IPS DF 4.7 (cell line): ENCODE data around the gene ALAS2.
"Not testable (repeated sequence)": the region's sequence is repeated elsewhere in the genome, so short reads cannot be mapped to it uniquely, and the experiment has no call there.

Source experiments
- DNase-seq: peaks from one replicate; pipeline ENCODE4 v3.0.0-alpha.2; 2013; ENCODE audit warnings: low spot score; ENCODE audit errors: extremely low read depth

The ALAS2 gene, protein sequence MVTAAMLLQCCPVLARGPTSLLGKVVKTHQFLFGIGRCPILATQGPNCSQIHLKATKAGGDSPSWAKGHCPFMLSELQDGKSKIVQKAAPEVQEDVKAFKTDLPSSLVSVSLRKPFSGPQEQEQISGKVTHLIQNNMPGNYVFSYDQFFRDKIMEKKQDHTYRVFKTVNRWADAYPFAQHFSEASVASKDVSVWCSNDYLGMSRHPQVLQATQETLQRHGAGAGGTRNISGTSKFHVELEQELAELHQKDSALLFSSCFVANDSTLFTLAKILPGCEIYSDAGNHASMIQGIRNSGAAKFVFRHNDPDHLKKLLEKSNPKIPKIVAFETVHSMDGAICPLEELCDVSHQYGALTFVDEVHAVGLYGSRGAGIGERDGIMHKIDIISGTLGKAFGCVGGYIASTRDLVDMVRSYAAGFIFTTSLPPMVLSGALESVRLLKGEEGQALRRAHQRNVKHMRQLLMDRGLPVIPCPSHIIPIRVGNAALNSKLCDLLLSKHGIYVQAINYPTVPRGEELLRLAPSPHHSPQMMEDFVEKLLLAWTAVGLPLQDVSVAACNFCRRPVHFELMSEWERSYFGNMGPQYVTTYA

DNA sequence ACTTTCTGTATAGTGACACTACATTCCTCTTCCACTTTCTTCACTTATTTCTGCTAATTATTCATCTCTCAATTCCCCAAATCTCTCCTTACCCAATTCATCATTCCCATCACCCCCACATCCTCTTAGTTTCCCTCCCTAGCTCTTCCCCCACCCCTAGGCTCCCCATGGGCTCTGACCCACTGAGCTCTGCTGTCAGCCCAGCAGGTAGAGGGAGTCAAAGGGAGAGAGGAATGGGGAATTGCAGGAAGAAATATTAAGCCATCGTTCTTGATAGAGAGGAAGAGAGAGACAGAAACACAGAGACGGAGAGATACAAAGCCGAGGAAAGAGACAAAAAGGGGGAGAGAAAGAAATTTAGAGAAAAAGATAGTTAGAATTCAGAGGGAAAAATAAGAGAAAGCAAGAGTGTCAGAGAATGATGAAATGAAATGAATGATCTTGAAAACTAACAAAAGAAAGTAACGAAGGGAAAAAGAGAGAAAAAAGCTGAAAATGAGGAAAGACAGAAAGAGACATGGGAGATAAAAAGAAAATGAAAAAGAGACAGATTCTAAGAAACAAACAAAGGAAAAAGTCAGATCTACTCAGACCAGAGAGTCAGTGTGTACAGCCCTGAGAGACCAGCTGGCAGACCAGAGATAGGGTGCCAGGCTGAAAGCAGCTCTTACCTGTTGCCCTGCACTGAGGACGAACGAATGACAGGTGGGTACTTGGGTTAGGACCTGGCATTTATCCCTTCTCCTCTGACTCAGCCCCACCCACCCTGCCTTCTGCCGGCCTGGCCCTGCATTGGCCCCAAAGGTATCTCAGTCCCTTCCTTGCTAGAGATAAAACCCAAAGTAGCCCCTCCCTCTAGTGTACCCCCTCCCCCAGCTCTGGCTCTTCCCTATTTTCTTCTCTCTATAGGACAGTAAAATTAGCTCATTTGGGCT is at the start of gene ALAS2:
Gene ALAS2 (minus strand): TSS at position 707 of the 935 bp plus-strand sequence. CDS start 4,977 bp downstream, outside the sequence.
- no peak for DNase-seq

DNA sequence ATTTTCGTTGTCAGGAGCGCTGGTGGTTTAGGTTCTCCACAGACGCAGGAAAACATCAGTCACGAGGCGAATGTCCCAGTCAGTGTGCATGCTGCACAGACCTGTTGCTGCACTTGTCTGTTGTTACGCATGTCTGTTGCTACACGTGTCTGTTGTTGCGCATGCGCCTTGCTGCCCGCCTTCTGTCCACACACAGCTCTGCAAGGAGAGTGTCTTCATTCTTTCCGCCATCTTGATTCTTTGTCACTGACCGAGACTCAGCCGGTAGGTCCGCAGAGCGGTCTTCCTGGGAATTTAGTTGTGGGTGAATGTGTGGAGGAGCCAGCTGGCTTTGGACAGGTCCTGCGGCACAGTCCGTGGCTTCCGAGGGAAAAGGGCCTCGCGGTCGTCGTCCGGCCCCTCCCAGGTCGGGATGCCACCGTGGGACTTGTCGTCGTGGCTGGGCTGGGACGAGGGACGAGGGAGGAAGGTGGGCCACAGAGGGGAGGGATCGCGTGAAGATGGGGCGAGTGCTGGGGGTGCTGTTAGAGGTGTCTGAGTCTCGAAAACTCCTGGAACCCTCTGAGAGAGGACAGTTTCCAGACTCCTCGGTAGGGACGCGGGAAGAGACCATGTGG is 44.2 kb upstream of the ALAS2 start, which contains the start of gene PAGE2B:
Gene PAGE2B (plus strand): TSS at position 180 of the 617 bp plus-strand sequence. CDS start 1,012 bp downstream, outside the sequence.
- no peak for DNase-seq

DNA sequence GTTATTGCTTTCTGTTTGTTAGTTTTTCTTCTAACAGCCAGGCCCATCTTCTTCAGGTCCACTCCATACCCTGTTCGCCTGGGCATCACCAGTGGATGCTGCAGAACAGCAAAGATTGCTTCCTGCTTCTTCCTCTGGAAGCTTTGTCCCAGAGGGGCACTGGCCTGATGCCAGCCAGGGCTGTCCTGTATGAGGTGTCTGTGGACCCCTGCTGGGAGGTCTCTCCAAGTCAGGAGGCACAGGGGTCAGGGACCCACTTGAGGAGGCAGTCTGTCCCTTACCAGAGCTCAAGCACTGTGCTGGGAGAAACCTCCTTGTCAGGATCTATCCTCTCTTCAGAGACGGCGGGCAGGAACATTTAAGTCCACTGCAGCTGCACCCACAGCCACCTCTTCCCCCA is 41.5 kb upstream of the ALAS2 start:
- DNase-seq: no peak

GRCh38 chrX:55067180-55067579 is 36.4 kb upstream of the ALAS2 start:
- not testable (repeated sequence) for DNase-seq

DNA sequence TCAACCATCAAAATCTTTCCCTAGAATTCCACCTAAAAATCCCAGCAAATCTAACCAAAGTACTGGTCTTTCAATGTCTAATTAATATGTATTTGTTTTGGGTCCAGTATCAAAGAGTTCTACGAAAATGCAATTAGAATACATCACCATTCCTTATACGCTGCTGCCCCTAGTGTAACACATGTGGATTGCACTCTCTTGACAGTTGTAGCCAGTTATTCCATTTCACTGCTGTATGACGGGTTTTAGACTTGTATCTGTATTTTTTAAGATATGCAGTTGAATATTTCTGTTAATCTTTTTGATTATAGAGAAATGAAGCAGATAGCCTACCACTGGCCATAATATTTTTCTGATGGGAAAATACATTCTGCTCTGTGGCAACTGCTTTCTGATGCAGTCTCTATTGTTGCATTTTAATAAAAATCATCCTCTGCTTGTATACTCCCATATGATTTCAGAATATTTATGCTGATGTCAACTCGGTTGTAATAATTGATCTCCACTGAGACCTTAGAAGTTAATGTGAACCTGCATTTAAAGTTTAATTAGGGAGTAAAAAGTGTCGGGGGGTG is 27.0 kb upstream of the ALAS2 start:
- no peak for DNase-seq

DNA sequence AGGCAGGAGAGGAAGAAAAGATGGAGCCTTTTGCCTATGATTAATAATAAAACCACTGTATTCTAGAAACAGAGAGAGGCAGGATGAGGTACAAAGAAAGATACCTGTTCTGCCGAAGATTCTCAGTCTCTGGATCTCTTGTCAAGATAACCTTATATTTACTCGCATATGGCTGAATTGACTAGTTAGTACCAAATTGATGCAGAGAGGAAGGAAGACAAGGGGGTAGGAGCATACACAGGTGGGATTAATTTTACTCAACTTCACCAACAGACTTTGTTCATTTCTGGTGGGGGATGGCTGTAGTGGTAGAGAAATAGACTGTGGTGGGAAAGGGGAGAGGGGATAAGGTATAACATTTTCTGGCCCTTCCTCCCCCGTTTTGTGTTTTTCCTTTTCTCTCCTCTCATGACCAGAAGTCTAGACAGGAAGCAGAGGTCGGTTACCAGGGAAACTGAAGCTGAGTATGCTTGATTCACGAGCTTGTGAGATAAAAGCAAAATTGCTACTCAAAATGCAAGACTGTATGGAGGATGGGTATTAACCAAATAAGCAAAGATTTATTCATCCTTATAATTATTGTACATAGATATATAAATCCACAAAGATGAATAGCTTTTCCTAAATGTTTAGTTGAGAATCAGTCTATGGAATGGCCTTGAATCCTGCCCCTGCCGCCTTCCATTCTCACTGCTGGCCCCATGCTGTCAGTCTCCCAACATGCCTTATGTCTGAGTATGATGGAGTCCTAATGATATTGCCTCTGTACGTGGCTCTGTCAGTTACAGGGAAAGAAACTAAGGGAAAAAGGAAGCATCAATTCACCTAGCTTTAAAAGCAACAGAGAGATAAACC is 26.3 kb upstream of the ALAS2 start:
- no peak for DNase-seq

DNA sequence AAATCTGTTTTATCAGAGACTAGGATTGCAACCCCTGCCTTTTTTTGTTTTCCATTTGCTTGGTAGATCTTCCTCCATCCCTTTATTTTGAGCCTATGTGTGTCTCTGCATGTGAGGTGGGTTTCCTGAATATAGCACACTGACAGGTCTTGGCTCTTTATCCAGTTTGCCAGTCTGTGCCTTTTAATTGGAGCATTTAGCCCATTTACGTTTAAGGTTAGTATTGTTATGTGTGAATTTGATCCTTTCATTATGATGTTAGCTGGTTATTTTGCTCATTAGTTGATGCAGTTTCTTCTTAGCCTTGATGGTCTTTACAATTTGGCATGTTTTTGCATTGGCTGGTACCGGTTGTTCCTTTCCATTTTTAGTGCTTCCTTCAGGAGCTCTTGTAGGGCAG is 19.8 kb upstream of the ALAS2 start:
- not testable (repeated sequence) for DNase-seq

DNA sequence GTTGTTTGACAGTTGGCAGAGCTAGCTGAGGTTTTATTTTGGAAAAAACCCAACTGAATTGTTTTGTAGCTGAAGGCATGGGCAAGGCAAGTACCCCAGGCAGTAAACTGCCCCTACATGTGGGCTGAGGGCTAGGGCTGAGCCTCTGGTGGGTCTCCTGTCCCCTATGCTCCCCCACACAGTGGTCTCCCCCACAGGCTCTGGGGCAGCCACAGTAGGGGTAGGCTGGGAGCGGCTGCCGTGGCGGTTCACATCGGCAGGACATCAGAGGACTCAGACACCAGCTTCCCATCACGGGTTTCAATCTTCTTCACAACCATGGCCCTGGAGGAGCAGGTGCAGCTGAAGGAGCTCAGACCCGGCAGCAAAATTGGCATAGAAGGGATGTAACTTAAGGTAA is 10.7 kb upstream of the ALAS2 start:
- DNase-seq: no peak

GRCh38 chrX:55039471-55039870 is 8.7 kb upstream of the ALAS2 start:
- no peak for DNase-seq

GRCh38 chrX:55033429-55033828 is 2.7 kb upstream of the ALAS2 start:
- DNase-seq: no peak

GRCh38 chrX:55029291-55029690 is 1.5 kb downstream of the ALAS2 start:
- DNase-seq: no peak

- DNase-seq: no peak
Measured at GRCh38 chrX:55028611-55029010, 2.2 kb downstream of the ALAS2 start.

- no peak for DNase-seq
Measured at GRCh38 chrX:55028040-55028439, 2.7 kb downstream of the ALAS2 start.

GRCh38 chrX:55026840-55027239 is 3.9 kb downstream of the ALAS2 start:
- DNase-seq: no peak

- DNase-seq: no peak
Measured at GRCh38 chrX:55026143-55026542, 4.6 kb downstream of the ALAS2 start.

DNA sequence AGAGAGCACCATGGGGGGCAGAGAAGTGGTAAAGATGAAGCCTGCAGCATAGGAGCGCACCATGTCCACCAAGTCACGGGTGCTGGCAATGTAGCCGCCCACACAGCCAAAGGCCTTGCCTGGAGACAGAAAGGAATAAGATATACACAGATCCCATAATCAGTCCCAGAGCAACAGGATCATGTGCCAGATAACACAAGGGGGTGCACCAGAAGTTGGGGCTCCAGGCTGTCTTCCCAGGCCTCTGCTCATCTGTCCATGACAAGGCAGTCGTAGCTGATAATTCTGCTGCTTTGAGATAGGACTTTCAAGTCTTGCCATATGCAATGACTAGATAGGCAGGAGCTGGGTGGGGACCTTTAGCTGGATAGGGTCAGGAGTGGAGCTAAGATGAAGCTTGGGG is 15.9 kb downstream of the ALAS2 start:
- no peak for DNase-seq

DNA sequence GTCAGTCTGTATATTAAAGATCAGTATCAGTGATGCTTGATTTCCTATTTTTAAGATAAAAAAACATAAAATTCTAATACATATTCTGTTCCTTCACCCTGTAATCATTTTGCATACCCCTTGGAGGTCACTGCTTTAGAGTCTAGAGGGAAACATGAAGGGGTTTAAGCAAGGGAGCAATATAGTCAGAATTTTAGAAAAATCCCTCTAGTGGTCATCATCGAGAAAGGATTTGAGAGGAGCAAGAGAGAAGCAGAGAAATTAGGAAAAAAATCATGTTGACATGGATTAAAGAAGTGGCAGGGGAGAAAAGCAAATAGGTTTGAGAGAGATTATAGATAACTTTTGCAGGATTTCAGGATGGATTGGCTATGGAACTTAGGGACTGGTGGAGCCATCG is 19.5 kb downstream of the ALAS2 start:
- no peak for DNase-seq

DNA sequence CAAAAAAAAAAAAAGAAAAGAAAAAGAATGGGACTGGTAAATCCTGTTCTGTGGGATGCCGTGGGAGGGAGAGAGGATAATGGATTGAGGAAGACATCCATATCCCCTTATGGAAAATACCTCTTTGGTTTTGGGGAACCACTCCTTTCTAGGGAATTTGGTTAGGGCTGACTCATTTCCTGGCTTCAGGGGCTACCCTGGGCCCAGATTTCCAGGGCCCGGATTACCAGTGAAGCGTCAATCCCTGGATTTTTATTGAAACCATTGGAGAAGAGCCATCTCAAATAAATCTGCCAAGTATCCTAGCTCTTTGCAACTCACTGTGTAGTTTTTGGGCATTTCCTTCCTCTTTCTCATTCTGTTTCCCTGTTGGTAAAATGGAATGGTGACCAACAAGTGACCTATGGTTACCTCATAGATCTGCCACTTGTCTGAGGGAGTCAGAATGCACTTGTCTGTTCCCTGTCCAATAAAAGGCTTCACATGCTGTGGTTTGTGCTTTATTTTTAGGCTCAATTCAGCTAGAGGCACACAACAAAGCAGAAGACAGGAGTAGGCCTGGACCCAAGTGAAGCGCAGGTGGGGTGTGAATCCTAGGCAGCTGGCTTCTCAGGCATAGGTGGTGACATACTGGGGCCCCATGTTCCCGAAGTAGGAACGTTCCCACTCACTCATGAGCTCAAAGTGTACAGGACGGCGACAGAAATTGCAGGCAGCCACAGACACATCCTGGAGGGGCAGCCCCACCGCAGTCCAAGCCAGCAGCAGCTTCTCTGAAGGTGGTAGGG is 22.0 kb downstream of the ALAS2 start:
- no peak for DNase-seq

DNA sequence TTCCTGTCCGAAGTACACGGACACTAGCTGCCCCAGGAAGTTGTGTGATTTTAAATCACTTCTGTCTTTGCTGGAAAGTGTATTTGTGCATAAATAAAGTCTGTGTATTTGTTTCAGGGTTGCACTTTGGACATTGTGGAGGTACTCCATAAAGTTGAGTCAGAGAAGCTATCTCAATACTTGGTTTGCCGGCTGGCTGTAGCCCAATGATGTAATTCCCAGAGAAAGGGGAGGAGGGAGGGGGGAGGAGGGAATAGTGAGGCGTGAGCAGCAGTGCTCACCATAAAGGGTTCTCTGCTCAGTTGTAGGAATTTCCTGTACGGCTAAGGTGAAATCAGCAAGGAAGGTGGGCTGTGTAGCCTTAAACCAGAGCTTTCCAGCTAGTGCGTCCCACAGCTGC is 23.1 kb downstream of the ALAS2 start:
- DNase-seq: no peak
